NCI-H1694 (cell line): ENCODE measurements around the gene PSMA3.

Experiments used
- DNase-seq: peaks from one replicate; lab custom pipeline; 2025; lab: John Stamatoyannopoulos, UW

The PSMA3 gene

DNA sequence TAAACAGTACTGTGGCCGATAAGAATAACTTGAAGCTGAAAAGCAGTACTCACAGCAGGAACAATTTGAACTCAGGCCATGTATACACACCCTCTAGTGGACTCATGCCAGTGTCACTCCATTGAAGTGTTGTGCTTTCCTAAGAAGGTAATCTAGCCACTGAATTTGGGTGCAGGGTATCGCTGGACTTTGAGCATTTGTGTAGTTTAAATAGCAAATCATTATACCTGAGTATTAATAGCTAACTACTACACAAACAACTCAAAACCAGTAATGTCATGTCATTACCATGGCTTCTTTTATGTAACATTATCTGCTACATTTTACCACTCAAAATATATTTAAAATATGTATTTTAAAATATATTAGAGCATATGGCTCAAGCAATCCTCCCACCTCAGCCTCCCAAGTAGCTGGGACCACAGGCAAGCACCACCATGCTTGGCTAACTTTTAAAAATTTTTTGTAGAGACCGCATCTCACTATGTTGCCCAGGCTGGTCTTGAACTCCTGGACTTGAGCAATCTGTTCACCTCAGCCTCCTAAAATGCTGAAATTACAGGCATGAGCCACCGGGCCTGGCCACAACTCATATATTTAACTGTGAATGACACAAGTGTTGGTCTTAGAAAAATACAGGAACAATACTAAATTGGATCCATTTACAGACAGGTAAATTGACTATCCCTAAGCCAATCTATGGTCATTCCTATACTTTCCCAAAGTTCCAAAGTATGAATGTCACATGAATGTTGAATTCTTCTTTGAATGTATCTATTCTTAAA is 28.1 kb downstream of the PSMA3 start:
- no peak for DNase-seq

DNA sequence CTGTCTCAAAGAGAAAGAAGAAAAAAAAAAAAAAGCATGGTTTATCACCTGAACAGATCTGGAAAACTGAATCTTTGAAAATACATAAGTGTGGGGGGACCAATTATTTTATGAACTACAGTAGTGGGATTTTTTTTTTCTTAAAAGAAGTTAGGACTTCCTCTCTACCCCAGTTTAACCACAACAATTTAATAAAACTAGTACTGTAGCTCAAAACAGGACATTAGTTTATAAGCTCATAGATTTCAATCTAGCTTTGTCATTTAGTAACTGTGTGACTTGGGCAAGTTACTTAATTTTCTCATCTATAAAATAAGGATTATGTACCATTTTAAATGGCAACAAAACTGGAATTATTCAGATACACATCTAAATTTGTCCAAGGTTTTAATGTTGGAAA is 30.2 kb downstream of the PSMA3 start:
- no peak for DNase-seq

DNA sequence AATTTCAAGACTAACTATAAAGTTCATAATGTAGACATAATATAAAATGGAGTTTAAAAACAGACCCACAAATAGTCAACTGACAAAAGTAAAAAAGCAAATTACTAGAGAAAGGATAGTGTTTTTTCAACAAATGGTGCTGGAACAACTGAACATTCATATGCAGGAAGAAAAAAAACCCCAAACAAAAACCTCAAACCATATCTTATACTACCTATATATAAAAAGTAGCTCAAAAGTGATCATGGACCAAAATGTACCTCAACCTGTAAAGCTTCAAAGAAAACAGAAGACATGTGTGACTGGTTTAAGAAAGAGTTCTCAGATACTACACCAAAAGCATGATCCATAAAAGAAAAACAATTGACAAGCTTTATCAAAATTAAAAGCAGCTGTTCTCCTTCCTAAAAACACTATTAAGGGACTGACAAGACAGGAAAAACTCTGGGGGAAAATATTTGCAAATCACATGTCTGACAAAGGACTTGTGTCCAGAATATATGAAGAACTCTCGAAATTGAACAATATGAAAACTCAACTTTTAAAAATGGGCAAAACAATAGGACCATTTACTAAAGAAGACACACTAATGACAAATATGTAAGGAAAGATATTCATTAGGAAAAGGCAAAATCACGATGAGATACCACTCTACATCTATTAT is 31.0 kb downstream of the PSMA3 start:
- DNase-seq = no peak

DNA sequence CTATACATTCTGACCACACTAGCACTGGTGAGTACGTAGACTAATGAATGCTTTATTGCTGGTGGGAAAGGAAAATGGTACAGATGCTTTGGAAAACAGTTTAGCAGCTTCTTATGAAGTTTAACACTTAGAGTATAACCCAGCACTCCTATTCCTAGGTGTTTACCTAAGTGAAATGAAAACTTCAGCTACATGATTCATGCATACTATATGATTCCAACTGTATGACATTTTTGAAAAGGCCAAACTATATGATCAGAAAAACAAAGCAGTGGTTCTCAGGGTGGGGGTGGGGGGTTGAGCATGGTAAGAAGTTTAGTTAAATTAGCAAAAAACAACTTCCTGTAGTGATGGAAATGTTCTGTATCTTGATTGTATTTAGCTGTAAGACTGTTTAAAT is 31.6 kb downstream of the PSMA3 start:
- DNase-seq = no peak

DNA sequence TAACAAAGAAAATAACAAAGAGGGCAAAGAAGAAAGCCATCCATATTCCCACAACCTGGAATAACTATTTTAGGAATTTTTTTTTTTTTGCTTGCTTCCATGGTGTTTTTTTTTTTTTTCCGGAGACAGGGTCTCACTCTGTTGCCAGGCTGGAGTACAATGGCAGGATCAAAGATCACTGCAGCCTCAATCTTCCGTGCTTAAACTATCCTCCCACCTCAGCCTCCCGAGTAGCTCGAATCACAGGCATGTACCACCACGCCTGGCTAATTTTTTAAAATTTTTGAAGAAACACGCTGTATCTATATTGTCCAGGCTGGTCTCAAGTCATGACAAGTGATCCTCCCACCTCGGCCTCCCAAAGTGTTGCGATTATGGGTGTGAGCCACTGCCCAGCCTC is 33.5 kb downstream of the PSMA3 start:
- no peak for DNase-seq

DNA sequence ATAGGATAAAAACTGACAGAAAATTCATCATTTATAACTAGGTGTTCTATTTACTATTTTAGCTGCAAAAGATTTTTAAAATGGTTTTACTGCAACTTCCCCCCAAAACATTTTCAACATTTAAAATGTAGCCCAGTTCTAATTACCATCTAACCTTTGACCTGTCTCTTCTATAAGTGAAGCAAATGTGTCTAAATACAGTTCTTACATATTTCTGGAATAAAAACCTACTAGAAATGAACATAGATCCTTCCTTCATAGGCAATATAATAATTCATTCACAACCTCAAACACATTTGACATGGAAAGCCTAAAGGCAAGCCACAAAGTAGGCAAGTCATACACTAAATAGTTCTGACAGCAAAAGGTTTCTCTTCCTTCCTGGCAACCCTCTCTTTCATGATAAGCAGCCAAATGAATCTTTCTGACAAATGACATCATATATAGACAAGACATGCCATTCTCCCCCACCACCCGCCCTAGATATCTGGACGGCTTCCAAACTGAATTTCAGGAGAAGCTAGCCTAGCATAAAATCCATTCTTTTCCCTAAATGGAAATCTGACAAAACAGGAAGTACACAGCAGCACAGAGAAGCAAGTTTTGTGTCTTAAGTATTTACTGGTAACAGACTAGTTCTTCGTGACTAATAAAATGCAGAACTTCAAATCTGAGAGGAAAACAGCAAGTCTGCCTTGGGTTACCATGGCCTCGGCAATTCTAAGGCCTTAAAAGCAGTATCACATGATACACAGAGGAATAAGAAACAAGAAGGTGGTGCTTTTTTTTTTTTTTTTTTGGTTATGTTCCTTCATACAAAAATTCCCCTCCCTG is 36.5 kb downstream of the PSMA3 start:
- no peak for DNase-seq

DNA sequence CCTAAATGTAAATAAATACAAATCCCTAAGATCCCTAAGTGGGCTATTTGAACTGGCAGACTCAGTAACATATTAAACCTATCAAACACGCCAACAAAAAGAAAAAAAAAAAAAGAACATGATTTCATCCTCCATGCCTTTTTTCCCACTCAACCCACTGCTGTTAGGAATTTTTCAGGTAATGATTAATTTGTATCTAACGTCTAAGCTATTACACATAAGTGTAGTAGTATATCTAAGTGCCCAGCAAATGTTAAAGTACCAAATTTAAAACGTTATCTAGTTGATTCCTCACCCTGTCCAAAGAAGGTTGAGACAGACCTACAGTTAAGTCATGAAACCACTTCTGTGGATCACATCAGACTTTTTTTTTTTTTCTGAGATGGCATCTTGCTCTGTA is 37.3 kb downstream of the PSMA3 start:
- no peak for DNase-seq

DNA sequence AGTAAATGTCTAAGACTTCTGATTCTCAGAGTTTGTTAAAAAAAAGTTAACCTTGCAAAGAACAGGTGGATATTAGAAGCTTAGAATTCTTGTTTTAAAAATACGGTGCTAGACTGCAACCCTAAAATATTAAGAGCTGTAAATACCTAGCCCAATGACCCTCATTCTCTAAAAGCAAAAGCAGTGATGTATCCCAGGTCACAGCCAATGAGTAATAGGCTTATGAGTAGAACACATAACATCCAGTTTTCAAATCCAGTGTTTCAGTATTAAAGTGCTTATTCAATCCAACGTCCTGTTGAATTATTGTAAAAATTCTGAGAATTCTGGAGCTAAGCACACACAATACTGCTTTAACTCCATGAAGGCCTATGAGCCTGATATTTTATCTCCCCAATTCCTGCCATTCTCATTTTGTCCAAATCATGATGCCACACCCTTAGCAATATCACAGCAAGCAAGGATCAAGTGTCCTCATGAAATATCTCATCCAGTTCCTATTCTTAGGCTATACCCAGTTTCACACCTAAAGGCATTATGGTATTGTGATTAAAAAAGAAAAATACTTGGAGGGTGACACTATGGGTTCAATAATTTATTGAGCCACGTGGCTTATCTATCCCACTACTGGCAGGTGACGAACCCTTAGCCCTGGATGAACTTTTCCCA is 38.4 kb downstream of the PSMA3 start:
- DNase-seq = no peak

DNA sequence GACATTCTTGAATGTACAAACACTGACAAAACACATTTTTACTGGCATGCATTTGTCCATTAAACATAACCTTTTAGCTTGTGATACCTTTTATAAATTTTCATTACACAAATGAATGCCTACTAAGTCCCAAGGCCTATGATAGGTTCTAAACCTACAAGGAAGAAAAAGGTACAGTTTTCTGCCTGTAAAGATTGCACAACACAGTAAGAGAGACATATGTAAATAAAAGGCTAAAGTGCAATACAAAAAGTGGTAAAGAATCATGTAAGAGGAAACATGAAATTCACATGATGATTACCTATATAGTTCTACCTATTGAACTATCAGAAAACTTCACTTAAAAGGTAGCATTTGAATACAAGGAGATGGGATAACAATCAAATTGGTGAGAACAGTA is 39.1 kb downstream of the PSMA3 start:
- DNase-seq = no peak

DNA sequence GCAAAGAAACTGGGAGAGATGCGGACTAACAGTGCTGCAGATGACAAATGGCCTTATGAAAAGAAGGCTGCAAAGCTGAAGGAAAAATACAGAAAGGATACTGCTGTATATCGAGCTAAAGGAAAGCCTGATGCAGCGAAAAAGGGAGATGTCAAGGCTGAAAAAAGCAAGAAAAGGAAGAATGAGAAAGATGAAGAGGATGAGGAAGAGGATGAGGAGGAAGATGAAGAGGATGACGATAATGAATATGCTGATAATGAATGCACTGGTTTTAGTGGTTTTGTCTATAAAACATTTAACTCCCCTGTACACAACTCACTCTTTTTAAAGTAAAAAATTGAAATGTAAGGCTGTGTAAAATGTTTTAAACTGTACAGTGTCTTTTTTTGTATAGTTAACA is 40.5 kb downstream of the PSMA3 start:
- no peak for DNase-seq

DNA sequence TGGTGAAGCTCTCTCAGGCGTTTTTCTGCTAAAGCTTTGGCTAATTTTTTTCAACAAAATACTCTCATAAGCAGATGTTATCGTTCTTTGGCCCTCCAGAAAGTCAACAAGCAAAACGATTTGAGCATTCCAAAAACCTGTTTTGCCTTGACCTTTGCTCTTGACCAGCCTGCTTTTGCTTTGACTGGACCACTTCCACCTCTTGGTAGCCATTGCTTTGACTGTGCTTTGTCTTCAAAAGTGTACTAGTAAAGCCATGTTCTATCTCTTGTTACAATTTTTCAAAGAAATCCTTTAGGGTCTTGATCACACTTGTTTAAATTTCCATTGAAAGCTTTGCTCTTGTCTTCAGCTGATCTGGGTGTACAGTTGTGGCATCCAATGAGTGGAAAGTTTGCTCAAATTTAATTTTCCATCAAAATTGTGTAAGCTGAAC is 43.0 kb downstream of the PSMA3 start:
- no peak for DNase-seq

DNA sequence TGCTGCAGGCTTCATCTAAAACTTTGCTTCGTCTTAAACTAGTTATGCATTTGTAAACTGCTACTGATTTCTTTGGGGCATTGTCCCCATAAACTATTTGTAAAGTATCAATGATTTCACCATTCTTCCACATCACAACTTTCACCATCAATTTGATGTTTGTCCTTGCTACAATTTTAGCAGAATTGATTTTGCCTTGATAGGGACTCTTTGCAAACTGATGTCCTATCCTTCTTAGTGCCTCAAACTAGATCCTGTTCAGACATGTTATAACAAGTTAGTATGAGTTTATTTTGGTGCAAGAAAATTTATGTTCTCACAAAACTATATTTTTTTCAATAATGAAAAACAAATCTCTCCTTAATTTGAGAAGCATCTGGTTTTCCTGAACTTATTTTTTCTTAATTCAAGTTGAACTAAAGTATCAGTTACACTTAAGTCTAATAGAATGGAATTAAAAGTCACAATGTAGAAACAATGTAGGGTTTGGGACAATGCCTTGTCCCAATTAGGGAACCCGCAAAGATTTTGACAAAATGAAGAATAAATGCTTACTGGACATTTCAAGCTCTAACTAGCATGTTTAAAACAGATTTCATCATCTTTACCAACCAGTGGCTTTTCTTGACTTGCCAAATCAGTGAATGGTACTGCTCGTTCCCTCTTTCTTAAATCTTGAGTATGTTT is 43.6 kb downstream of the PSMA3 start:
- no peak for DNase-seq

DNA sequence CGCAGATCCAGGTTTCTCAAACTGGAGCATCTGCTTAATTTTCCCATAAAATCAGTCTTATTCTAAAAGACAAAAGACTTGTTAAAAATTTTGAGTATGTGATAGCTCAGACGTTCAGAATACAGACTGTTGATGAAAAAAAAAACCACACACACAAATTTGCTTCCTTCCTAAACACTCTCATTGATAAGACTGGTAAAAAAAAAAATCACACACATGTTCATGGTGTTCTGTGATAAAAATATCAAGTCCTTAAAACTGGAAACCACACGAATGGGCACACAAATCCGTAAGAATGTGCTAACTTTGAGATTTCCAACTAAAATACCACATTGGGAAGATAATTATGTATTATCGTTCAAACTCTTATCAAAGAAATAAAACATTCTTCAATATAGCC is 47.0 kb downstream of the PSMA3 start:
- no peak for DNase-seq

DNA sequence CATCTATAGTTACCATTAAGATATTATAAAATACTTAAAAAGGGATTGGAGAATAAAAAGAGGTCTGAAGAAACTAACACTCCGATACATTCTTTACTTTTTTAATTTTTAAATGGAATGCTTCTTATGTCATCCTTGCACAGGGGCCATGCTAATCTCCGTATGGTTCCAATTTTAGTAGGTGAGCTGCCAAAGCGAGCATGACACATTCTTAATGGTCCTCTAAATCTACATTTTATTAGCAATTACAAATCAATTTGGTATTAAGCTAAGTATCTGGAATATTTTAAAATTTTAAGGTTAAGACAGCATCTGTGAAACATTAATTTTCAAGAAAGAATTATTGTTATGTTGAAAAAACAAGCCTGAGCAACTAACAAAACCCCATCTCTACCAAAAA is 47.5 kb downstream of the PSMA3 start:
- DNase-seq = no peak

DNA sequence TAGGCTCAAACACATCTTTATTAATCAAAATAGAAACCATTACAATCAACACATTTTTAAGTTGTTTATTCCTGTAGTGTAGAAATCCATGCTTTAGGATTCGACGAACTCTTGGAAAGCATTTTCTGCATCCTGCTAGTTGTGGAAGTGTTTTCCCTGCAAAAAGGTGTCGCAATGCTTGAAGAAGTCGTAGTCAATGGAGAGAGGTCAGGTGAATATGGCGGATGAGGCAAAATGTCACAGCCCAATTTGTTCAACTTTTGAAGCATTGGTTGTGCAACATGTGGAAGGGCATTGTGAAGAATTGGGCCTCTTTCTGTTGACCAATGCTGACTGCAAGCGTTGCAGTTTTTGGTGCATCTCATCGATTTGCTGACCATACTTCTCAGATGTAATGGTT is 49.6 kb downstream of the PSMA3 start:
- DNase-seq = no peak

DNA sequence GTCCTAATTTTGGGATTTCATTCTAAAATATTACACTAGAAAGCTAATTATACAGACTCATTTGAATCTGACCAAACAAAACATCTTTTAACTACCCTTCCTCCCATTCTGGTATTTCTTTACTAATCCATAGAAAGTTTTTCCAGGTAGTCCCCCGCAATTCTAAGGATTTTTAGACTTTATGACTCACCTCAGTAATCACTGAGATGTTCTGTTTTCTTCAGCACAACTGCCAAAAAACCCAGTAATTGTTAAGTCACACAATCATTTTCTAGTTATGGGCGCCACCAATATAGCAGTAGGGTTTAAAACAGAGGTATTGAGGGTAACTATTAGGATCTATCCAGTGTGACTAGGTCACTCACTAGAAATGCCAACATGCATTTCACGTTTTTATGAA is 52.1 kb downstream of the PSMA3 start:
- DNase-seq = no peak

DNA sequence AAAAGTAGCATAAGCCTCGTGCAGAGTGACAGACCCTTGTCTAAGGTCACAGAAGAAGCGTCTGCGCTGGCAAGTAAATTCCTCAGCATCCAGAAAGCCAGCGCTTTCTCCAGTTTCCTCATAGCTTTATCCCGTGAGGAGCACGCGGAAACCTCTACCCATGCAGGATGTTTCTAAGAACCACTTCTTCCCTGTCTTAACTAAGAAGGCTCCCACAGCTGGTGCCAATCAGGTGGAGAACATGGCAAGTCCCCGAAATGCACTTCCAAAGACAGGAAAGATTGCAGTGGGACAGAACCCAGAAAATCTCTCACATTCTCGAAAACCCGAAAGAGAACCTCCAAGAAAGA is 52.7 kb downstream of the PSMA3 start:
- DNase-seq = no peak

DNA sequence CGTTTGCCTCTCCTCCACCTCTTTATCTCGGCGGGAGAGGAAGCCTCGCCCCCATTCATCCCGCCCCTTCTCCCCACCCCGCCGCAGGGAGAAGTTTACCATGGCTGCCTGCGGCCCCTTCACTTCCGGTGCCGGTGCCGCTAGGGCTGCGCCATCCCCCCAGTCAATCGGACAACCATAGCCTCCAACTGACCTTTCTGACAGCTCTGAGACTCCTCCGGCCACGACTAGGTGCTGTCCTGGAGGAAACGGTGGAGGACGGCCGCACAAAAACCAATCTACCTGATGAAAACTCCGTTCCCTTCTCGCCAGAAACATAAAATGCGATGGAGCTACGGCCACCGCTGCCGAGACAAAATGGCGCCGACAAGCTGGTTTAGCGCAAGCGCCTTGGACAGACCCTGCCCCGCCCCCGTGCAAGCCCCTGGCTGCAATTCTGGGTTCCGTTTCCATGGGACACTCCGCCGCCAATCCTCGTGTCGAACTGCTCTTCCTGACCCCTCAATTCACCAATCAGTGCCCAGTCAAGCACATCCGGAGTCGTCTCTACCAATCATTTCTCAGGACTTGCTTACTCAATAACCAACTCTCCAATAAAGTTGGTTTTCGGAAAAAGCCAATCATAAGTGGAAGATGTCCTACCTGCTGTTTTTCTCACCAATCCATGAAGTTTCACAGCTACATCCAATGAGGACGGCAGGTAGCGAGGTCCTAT is 53.3 kb downstream of the PSMA3 start:
- peak; percentile 99 for DNase-seq

DNA sequence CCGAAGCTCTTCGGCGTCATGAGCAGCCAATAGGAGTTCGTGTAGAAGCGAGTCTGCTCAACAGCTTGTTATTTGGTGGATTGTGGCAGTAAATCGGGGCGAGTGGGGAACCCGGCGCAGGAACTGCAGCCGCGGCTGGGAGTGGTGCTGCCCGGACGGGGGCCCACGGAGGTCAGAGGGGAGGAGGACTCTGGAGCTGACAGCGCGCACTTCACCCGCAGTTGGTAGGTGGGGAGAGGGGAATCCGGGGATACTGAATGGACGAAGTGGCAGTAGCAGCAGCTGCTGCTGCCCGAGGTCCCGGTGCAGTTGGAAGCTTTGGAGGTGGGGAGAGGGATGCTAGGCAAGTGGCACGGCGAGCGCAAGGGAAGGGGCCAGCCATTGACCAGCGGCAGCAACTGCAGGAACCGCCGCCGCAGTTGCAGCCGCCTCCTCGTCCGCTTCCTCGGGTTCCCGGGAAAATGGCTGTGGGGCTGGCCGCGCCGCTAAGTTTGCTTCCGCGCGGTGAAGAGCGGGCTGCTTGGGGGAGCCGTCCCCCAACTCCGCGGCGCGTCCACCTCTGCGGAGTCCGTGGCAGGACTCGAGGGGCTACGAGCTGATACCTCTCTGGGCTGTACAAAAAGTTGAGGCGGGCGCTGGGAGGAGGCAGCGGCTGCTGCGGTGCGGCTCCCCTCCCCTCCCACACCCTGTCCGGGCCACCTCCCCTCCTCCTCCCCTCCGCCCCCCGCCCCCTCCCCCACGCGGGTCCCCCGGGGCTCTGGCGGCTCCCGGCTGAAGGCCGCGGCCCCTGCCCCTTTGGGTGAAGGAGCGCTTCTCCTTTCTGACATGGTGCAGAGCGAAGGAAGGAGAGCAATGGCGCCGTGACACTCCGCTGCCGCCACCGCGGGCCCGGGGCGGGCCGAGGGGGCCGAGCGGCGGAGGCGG is 54.1 kb downstream of the PSMA3 start, which contains the start of gene ARID4A:
Gene ARID4A, plus strand, starts transcription at position 79 of the 924 bp plus-strand sequence. CDS start 1,300 bp downstream, outside the sequence.
- no peak for DNase-seq
